Transverse colon (tissue), 3 donors: ENCODE data around the gene SNRNP25.

ENCODE experiments used
- CTCF ChIP-seq, 5 experiments: fragments of 200-600 bp in 3 of 5; fragments of 450-650 bp in 2 of 5; sonication (generic) in 3 of 5; IDR thresholded peaks; 1 replicate in 2 of 5; 2 replicates in 3 of 5; pipeline ENCODE4 v1.5.1; 2016 to 2017; ENCODE audit warnings: antibody characterized with exemption in 5 of 5, inconsistent platforms in 3 of 5, mild to moderate bottlenecking in 2 of 5, moderate library complexity in 1 of 5
- POLR2A ChIP-seq: fragments of 450-650 bp; IDR thresholded peaks from one replicate; pipeline ENCODE4 v1.6.1; 2016; ENCODE audit warnings: antibody characterized with exemption, mild to moderate bottlenecking, moderate library complexity

- TF ChIP-seq CTCF (IDR thresholded peaks at IDR 0.05) = no peak
- no peak for TF ChIP-seq POLR2A
Observed at GRCh38 chr16:72561-73548, 19.2 kb downstream of the SNRNP25 start, which contains the start of gene RHBDF1.
